Panc1 (cell line): Measurements from ENCODE around the gene TMX4. TPM values are rescaled to one million over a fixed set of nuclear protein-coding genes. Genes with fewer than 3 reads are reported as not detected.

Experiments
- ATAC-seq: fragments of 200-7000 bp; cut with Tn5 transposase; 2 replicates; pipeline ENCODE4 v1.9.1; 2020; ENCODE audit warnings: mild to moderate bottlenecking, moderate library complexity
- BruUV-seq: library from RNA; stranded (reverse); fragments of 400-500 nt; replicated peaks from 2 replicates; lab custom pipeline; 2021; lab: Mats Ljungman, UMichigan
- CTCF ChIA-PET: fragments of 300-600 bp; sonication (Branson Sonifier 250); formaldehyde crosslinking; loops from one replicate; lab custom pipeline; 2022; ENCODE audit warnings: antibody characterized with exemption; lab: Charles Lee
- POLR2A ChIA-PET: fragments of 300-600 bp; sonication (Branson Sonifier 250); formaldehyde crosslinking; loops from one replicate; lab custom pipeline; 2022; ENCODE audit warnings: antibody characterized with exemption; lab: Charles Lee
- DNase-seq: peaks from one replicate; pipeline ENCODE4 v3.0.0-alpha.2; 2010; ENCODE audit warnings: low read depth, low spot score
- H3K27ac ChIP-seq: 2 replicates; pipeline ENCODE4 v1.5.1; 2011; ENCODE audit warnings: mild to moderate bottlenecking, low read length, inconsistent platforms
- H3K27me3 ChIP-seq: fragments of 200-500 bp; sonication (Bioruptor generic); 2 replicates; pipeline ENCODE4 v1.6.0; 2014; ENCODE audit warnings: low read length, inconsistent platforms; ENCODE audit not compliant: control insufficient read depth, insufficient read depth
- H3K36me3 ChIP-seq: fragments of 200-500 bp; sonication (Bioruptor generic); 2 replicates; pipeline ENCODE4 v1.5.1; 2014; ENCODE audit warnings: inconsistent platforms, mild to moderate bottlenecking, low read length, moderate library complexity; ENCODE audit not compliant: control insufficient read depth, insufficient read depth
- H3K4me1 ChIP-seq: 2 replicates; pipeline ENCODE4 v1.5.1; 2011; ENCODE audit warnings: inconsistent platforms, mild to moderate bottlenecking, low read length, moderate library complexity; ENCODE audit not compliant: control insufficient read depth, insufficient read depth
- H3K4me3 ChIP-seq, 2 experiments: 2 replicates each; pipeline ENCODE4 v1.5.1; 2011 to 2012; ENCODE audit warnings: low read depth in 2 of 2, low read length in 2 of 2, mild to moderate bottlenecking in 2 of 2, inconsistent platforms in 1 of 2, moderate library complexity in 1 of 2
- H3K9me3 ChIP-seq: fragments of 200-500 bp; sonication (Bioruptor generic); 2 replicates; pipeline ENCODE4 v1.5.1; 2014; ENCODE audit warnings: low read depth, mild to moderate bottlenecking, inconsistent platforms, low read length, moderate library complexity; ENCODE audit not compliant: control insufficient read depth, insufficient read depth
- CTCF ChIP-seq: fragments of 450-650 bp; IDR thresholded peaks from 2 replicates; pipeline ENCODE4 v1.5.1; 2017; ENCODE audit warnings: mild to moderate bottlenecking
- POLR2AphosphoS5 ChIP-seq: IDR thresholded peaks from 2 replicates; pipeline ENCODE4 v1.6.1; 2012; ENCODE audit warnings: mild to moderate bottlenecking, low read depth, low read length, moderate library complexity
- SIN3A ChIP-seq: IDR thresholded peaks from 2 replicates; pipeline ENCODE4 v1.6.1; 2012; ENCODE audit warnings: low read depth, mild to moderate bottlenecking, low read length, moderate library complexity, borderline replicate concordance; ENCODE audit not compliant: insufficient read depth
- TCF7L2 ChIP-seq: IDR thresholded peaks from 2 replicates; pipeline ENCODE4 v1.6.1; 2011; ENCODE audit warnings: mild to moderate bottlenecking, low read depth, low read length, inconsistent platforms
- in situ Hi-C: cut with HindIII; loops from 2 replicates; pipeline ENCODE4 v1.10.0; 2016; ENCODE audit warnings: low sequenced_read_pairs, low pct_unique_long_range_greater_than_20kb
- intact Hi-C: fragments of 100-400 bp; cut with micrococcal nuclease; formaldehyde crosslinking; loops from one replicate; pipeline ENCODE4 v1.10.0; 2022; ENCODE audit not compliant: unreplicated experiment
- total RNA-seq: library from RNA; stranded (reverse); gene quantifications from one replicate; pipeline ENCODE4 v1.2.1, GENCODE V29; 2021; ENCODE audit not compliant: unreplicated experiment
- TF ChIP-seq, protein P1 (sequence below), 2 experiments: IDR thresholded peaks; 2 replicates each; pipeline ENCODE4 v1.6.1; 2011 to 2012; ENCODE audit warnings: low read depth in 2 of 2, control low read depth in 1 of 2, low read length in 1 of 2, mild to moderate bottlenecking in 1 of 2, moderate library complexity in 1 of 2; ENCODE audit not compliant: insufficient read depth in 1 of 2

TMX4 gene
- total RNA-seq, 1 experiment from 2014 or later: 34.6 TPM

- no peaks in the 10 kb centered on the region for H3K27me3 ChIP-seq
- TF ChIP-seq TCF7L2 (no peak), POLR2AphosphoS5 (no peak), SIN3A (no peak), CTCF (no peak)
- TF ChIP-seq, protein P1, sequence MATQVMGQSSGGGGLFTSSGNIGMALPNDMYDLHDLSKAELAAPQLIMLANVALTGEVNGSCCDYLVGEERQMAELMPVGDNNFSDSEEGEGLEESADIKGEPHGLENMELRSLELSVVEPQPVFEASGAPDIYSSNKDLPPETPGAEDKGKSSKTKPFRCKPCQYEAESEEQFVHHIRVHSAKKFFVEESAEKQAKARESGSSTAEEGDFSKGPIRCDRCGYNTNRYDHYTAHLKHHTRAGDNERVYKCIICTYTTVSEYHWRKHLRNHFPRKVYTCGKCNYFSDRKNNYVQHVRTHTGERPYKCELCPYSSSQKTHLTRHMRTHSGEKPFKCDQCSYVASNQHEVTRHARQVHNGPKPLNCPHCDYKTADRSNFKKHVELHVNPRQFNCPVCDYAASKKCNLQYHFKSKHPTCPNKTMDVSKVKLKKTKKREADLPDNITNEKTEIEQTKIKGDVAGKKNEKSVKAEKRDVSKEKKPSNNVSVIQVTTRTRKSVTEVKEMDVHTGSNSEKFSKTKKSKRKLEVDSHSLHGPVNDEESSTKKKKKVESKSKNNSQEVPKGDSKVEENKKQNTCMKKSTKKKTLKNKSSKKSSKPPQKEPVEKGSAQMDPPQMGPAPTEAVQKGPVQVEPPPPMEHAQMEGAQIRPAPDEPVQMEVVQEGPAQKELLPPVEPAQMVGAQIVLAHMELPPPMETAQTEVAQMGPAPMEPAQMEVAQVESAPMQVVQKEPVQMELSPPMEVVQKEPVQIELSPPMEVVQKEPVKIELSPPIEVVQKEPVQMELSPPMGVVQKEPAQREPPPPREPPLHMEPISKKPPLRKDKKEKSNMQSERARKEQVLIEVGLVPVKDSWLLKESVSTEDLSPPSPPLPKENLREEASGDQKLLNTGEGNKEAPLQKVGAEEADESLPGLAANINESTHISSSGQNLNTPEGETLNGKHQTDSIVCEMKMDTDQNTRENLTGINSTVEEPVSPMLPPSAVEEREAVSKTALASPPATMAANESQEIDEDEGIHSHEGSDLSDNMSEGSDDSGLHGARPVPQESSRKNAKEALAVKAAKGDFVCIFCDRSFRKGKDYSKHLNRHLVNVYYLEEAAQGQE (IDR thresholded peaks at IDR 0.05; ENCODE audit: insufficient read depth in 1 of 2, low read depth in 2 of 2, low read length in 1 of 2): no peak
- ATAC-seq (no peak), DNase-seq (no peak)
- ChIA-PET POLR2A (no interaction called here), CTCF (no interaction called here)
- BruUV-seq: no TSS peak
- H3K9me3 ChIP-seq: no peaks in the 10 kb centered on the region
- H3K4me3 ChIP-seq: no peak overlapping the region
- in situ Hi-C loops (no loop called here), intact Hi-C loops (no loop called here)
- no peaks in the 10 kb centered on the region for H3K4me1 ChIP-seq
- no peak overlapping the region for H3K27ac ChIP-seq
- H3K36me3 ChIP-seq: no peaks in the 10 kb centered on the region; the same call in 1 of the 2 replicates
Observed at GRCh38 chr20:8005033-8005432, 14.5 kb downstream of the TMX4 start.

- no peaks in the 10 kb centered on the region for H3K9me3 ChIP-seq
- BruUV-seq: no TSS peak
- in situ Hi-C loops: no loop called here
- TF ChIP-seq POLR2AphosphoS5 (no peak), TCF7L2 (no peak), CTCF (no peak), SIN3A (no peak)
- TF ChIP-seq, protein P1 (IDR thresholded peaks at IDR 0.05; ENCODE audit: insufficient read depth in 1 of 2, low read depth in 2 of 2, low read length in 1 of 2): no peak
- DNase-seq (no peak), ATAC-seq (no peak)
- H3K4me3 ChIP-seq: no peak overlapping the region
- no peaks in the 10 kb centered on the region for H3K36me3 ChIP-seq
- H3K4me1 ChIP-seq: no peaks in the 10 kb centered on the region
- intact Hi-C loops: no loop called here
- POLR2A ChIA-PET: no interaction called here
- CTCF ChIA-PET: no interaction called here
- H3K27me3 ChIP-seq: no peaks in the 10 kb centered on the region
- H3K27ac ChIP-seq: no peak overlapping the region
Observed at GRCh38 chr20:8002056-8002455, 17.5 kb downstream of the TMX4 start.
